AG04449 (cell line): ENCODE results near the gene CLIC5.

Source experiments
- CTCF ChIA-PET: fragments of 350-600 bp; formaldehyde crosslinking; extraction: SDS; loops from one replicate; lab custom pipeline; 2021; ENCODE audit warnings: antibody characterized with exemption; lab: Yijun Ruan, JAX
- POLR2A ChIA-PET: fragments of 400-600, 350-600 bp; formaldehyde crosslinking; extraction: SDS; loops from one replicate; lab custom pipeline; 2020; ENCODE audit warnings: antibody characterized with exemption, inconsistent platforms; lab: Yijun Ruan, JAX
- DNase-seq: peaks from one replicate; pipeline ENCODE4 v3.0.0-alpha.2; 2010; ENCODE audit warnings: low read depth, low spot score
- H3K4me3 ChIP-seq: 2 replicates; pipeline ENCODE4 v1.5.1; 2011; ENCODE audit warnings: low read depth, mild to moderate bottlenecking, control low read depth, low read length
- CTCF ChIP-seq: IDR thresholded peaks from one replicate; pipeline ENCODE4 v1.5.1; 2011; ENCODE audit warnings: mild to moderate bottlenecking, moderate library complexity, low read length, control low read depth, inconsistent platforms; ENCODE audit not compliant: insufficient read depth; ENCODE audit errors: missing control alignments

CLIC5 gene

GRCh38 chr6:45877970-45878590, 137.6 kb downstream of the CLIC5 start:
- CTCF ChIA-PET = no interaction called here
- POLR2A ChIA-PET = no interaction called here

GRCh38 chr6:45872827-45873365, 142.8 kb downstream of the CLIC5 start:
- H3K4me3 ChIP-seq = no peak overlapping the region
- no peak for TF ChIP-seq CTCF
- CTCF ChIA-PET = no interaction called here
- POLR2A ChIA-PET = no interaction called here
- no peak for DNase-seq

More at GRCh38 chr6:45877970-45878590, 137.6 kb downstream of the CLIC5 start:
- no peak for DNase-seq
- H3K4me3 ChIP-seq = no peak overlapping the region
- TF ChIP-seq CTCF = no peak

- POLR2A ChIA-PET = no interaction called here
- TF ChIP-seq CTCF = no peak
Measured at GRCh38 chr6:45870531-45870930, 145.1 kb downstream of the CLIC5 start.

GRCh38 chr6:45864651-45865050, 151.0 kb downstream of the CLIC5 start:
- no peak overlapping the region for H3K4me3 ChIP-seq
- POLR2A ChIA-PET = no interaction called here
- CTCF ChIA-PET = interaction anchor here (1.0 to 1.3 kb wide), 2 partner anchors 9 to 10 kb away, joined by 3 to 4 read pairs; no protein-coding TSS in a partner anchor
- DNase-seq = no peak
- TF ChIP-seq CTCF = no peak

More at GRCh38 chr6:45870531-45870930, 145.1 kb downstream of the CLIC5 start:
- H3K4me3 ChIP-seq = no peak overlapping the region
- CTCF ChIA-PET = no interaction called here
- no peak for DNase-seq

- ChIA-PET POLR2A (no interaction called here), CTCF (no interaction called here)
- DNase-seq = no peak
- no peak for TF ChIP-seq CTCF
- no peak overlapping the region for H3K4me3 ChIP-seq
Measured at GRCh38 chr6:45858691-45859090, 157.0 kb downstream of the CLIC5 start.

- H3K4me3 ChIP-seq = no peak overlapping the region
- no peak for TF ChIP-seq CTCF
- no peak for DNase-seq
- ChIA-PET CTCF (no interaction called here), POLR2A (no interaction called here)
Measured at GRCh38 chr6:45857827-45858226, 157.8 kb downstream of the CLIC5 start.
